Fibroblast of the aortic adventitia (primary cell): ENCODE results near the gene SPTBN1. TPM values are rescaled to one million over a fixed set of nuclear protein-coding genes. Genes with fewer than 3 reads are reported as not detected.

ENCODE experiments used
- DNase-seq: peaks from one replicate; pipeline ENCODE4 v3.0.0-alpha.2; 2010; ENCODE audit warnings: low read depth
- H3K4me3 ChIP-seq: 2 replicates; pipeline ENCODE4 v1.5.1; 2011; ENCODE audit warnings: low read depth, mild to moderate bottlenecking, control low read depth, low read length, moderate library complexity
- CTCF ChIP-seq: IDR thresholded peaks from 2 replicates; pipeline ENCODE4 v1.5.1; 2011; ENCODE audit warnings: mild to moderate bottlenecking, low read length, control low read depth, inconsistent platforms; ENCODE audit not compliant: insufficient read depth
- total RNA-seq: library from RNA; depleted of rRNA; stranded (reverse); fragments of >200 nt; gene quantifications from 2 replicates; pipeline ENCODE4 v1.2.3, GENCODE V29; 2012; ENCODE audit warnings: low replicate concordance

SPTBN1 gene
- total RNA-seq, 1 donor: 293 TPM

- no peak for TF ChIP-seq CTCF
- no peak for DNase-seq
- no peak overlapping the region for H3K4me3 ChIP-seq
Observed at GRCh38 chr2:54631755-54632154, 175.6 kb downstream of the SPTBN1 start.

GRCh38 chr2:54632733-54633692, 176.9 kb downstream of the SPTBN1 start:
- peak; percentile 86 for DNase-seq
- H3K4me3 ChIP-seq: no peak overlapping the region
- TF ChIP-seq CTCF: no peak

- H3K4me3 ChIP-seq: no peak overlapping the region
- DNase-seq: no peak
- no peak for TF ChIP-seq CTCF
Observed at GRCh38 chr2:54634021-54634420, 177.9 kb downstream of the SPTBN1 start.

GRCh38 chr2:54634564-54635511, 178.7 kb downstream of the SPTBN1 start:
- DNase-seq: peak; percentile 68
- no peak for TF ChIP-seq CTCF
- peak overlapping the region; percentile 38 for H3K4me3 ChIP-seq

GRCh38 chr2:54635554-54636152, 179.5 kb downstream of the SPTBN1 start:
- DNase-seq: peak; percentile 77
- no peak for TF ChIP-seq CTCF
- peak overlapping the region; percentile 38 for H3K4me3 ChIP-seq

- H3K4me3 ChIP-seq: no peak overlapping the region
- TF ChIP-seq CTCF: no peak
- DNase-seq: peak; percentile 41
Observed at GRCh38 chr2:54636415-54637139, 180.4 kb downstream of the SPTBN1 start.
